Caco-2 (cell line): ENCODE measurements around the gene ACER3. TPM values are rescaled to one million over a fixed set of nuclear protein-coding genes. Genes with fewer than 3 reads are reported as not detected.

ENCODE experiments used
- BruUV-seq: library from RNA; stranded (reverse); fragments of 400-500 nt; replicated peaks from 2 replicates; lab custom pipeline; 2021; lab: Mats Ljungman, UMichigan
- CTCF ChIA-PET: fragments of 300-600 bp; sonication (Branson Sonifier 250); formaldehyde crosslinking; loops from one replicate; lab custom pipeline; 2022; ENCODE audit warnings: antibody characterized with exemption; lab: Charles Lee
- POLR2A ChIA-PET: fragments of 300-600 bp; sonication (Branson Sonifier 250); formaldehyde crosslinking; loops from one replicate; lab custom pipeline; 2022; ENCODE audit warnings: antibody characterized with exemption; lab: Charles Lee
- DNase-seq, 2 experiments: peaks; one replicate each; pipeline versions ENCODE4 v3.0.0 to v3.0.0-alpha.2; 2020 to 2022
- H3K27me3 ChIP-seq: replicated peaks from 2 replicates; pipeline ENCODE4 v1.6.0; 2011; ENCODE audit warnings: low read length; ENCODE audit not compliant: control insufficient read depth, insufficient read depth
- H3K36me3 ChIP-seq: 2 replicates; pipeline ENCODE4 v1.5.1; 2011; ENCODE audit warnings: low read length; ENCODE audit not compliant: control insufficient read depth, insufficient read depth
- H3K4me1 ChIP-seq: fragments of 250-450 bp; sonication (Bioruptor Pico); 2 replicates; pipeline ENCODE4 v1.5.1; 2020; ENCODE audit warnings: mild to moderate bottlenecking
- H3K4me3 ChIP-seq: 2 replicates; pipeline ENCODE4 v1.5.1; 2011; ENCODE audit warnings: low read depth, mild to moderate bottlenecking, control low read depth, low read length
- H3K9me3 ChIP-seq: fragments of 250-450 bp; sonication (Bioruptor Pico); 2 replicates; pipeline ENCODE4 v1.5.1; 2020; ENCODE audit warnings: mild to moderate bottlenecking, moderate library complexity
- H3K27ac Mint-ChIP-seq: one replicate; pipeline ENCODE4 v1.8.0; 2022; ENCODE audit warnings: mixed read lengths; ENCODE audit not compliant: unreplicated experiment
- H3K27me3 Mint-ChIP-seq: one replicate; pipeline ENCODE4 v1.8.0; 2022; ENCODE audit warnings: mixed read lengths; ENCODE audit not compliant: insufficient read depth, unreplicated experiment
- H3K36me3 Mint-ChIP-seq: one replicate; pipeline ENCODE4 v1.8.0; 2022; ENCODE audit warnings: mild to moderate bottlenecking, mixed read lengths; ENCODE audit not compliant: insufficient read depth, unreplicated experiment
- H3K4me1 Mint-ChIP-seq: one replicate; pipeline ENCODE4 v1.8.0; 2022; ENCODE audit warnings: low read depth, mixed read lengths; ENCODE audit not compliant: unreplicated experiment
- H3K4me3 Mint-ChIP-seq: one replicate; pipeline ENCODE4 v1.8.0; 2022; ENCODE audit warnings: mild to moderate bottlenecking, moderate library complexity, mixed read lengths; ENCODE audit not compliant: unreplicated experiment
- H3K9me3 Mint-ChIP-seq: one replicate; pipeline ENCODE4 v1.8.0; 2022; ENCODE audit warnings: mixed read lengths; ENCODE audit not compliant: unreplicated experiment
- CTCF ChIP-seq, 2 experiments: fragments of 200-600 bp in 1 of 2; IDR thresholded peaks; 1 replicate in 1 of 2; 2 replicates in 1 of 2; pipeline versions ENCODE4 v1.5.1 to v1.8.0; 2011 to 2022; ENCODE audit warnings: antibody characterized with exemption in 1 of 2, control low read depth in 1 of 2, inconsistent platforms in 1 of 2, low read depth in 1 of 2, low read length in 1 of 2, mild to moderate bottlenecking in 1 of 2, moderate library complexity in 1 of 2; ENCODE audit not compliant: insufficient read depth in 1 of 2, severe bottlenecking in 1 of 2, unreplicated experiment in 1 of 2
- intact Hi-C: fragments of 100-400 bp; cut with micrococcal nuclease; formaldehyde crosslinking; loops from one replicate; pipeline ENCODE4 v1.10.0; 2022; ENCODE audit not compliant: unreplicated experiment
- total RNA-seq: library from RNA; stranded (reverse); gene quantifications from 2 replicates; pipeline ENCODE4 v1.2.3, GENCODE V29; 2022

The ACER3 gene
- total RNA-seq, 1 experiment from 2014 or later = 37.5 TPM

GRCh38 chr11:76845069-76845468 is 15.6 kb upstream of the ACER3 start:
- ChIA-PET POLR2A (no interaction called here), CTCF (no interaction called here)
- no peaks in the 10 kb centered on the region for H3K36me3 Mint-ChIP-seq
- no peak overlapping the region for H3K27ac Mint-ChIP-seq
- H3K4me3 ChIP-seq = no peak overlapping the region
- no peak overlapping the region for H3K4me3 Mint-ChIP-seq
- peaks cover 9% of the 10 kb centered on the region for H3K9me3 Mint-ChIP-seq
- H3K36me3 ChIP-seq = no peaks in the 10 kb centered on the region
- DNase-seq = no peak
- no peak for TF ChIP-seq CTCF (IDR thresholded peaks at IDR 0.05; ENCODE audit: insufficient read depth in 1 of 2, low read depth in 1 of 2, low read length in 1 of 2, severe bottlenecking in 1 of 2, unreplicated experiment in 1 of 2)
- peaks cover 11% of the 10 kb centered on the region for H3K4me1 ChIP-seq
- H3K27me3 ChIP-seq = no peaks in the 10 kb centered on the region
- BruUV-seq = no TSS peak
- no peaks in the 10 kb centered on the region for H3K9me3 ChIP-seq
- intact Hi-C loops = no loop called here
- H3K4me1 Mint-ChIP-seq = peaks cover 13% of the 10 kb centered on the region
- peaks cover 4% of the 10 kb centered on the region for H3K27me3 Mint-ChIP-seq

GRCh38 chr11:76846441-76846840 is 14.3 kb upstream of the ACER3 start:
- ChIA-PET POLR2A (no interaction called here), CTCF (interaction anchor here (1.1 kb wide), 2 partner anchors 112 to 125 kb away, joined by 3 read pairs; no protein-coding TSS in a partner anchor)
- Histone ChIP-seq H3K4me3 (no peak overlapping the region), H3K36me3 (no peaks in the 10 kb centered on the region), H3K9me3 (no peaks in the 10 kb centered on the region), H3K4me1 (peaks cover 11% of the 10 kb centered on the region), H3K27me3 (no peaks in the 10 kb centered on the region)
- H3K36me3 Mint-ChIP-seq = no peaks in the 10 kb centered on the region
- TF ChIP-seq CTCF (IDR thresholded peaks at IDR 0.05; ENCODE audit: insufficient read depth in 1 of 2, low read depth in 1 of 2, low read length in 1 of 2, severe bottlenecking in 1 of 2, unreplicated experiment in 1 of 2) = no peak
- H3K9me3 Mint-ChIP-seq = peaks cover 9% of the 10 kb centered on the region
- no peak for DNase-seq
- no TSS peak for BruUV-seq
- H3K27me3 Mint-ChIP-seq = peaks cover 4% of the 10 kb centered on the region
- intact Hi-C loops = no loop called here
- peaks cover 11% of the 10 kb centered on the region for H3K4me1 Mint-ChIP-seq
- H3K4me3 Mint-ChIP-seq = no peak overlapping the region
- no peak overlapping the region for H3K27ac Mint-ChIP-seq

GRCh38 chr11:76849376-76849775 is 11.3 kb upstream of the ACER3 start:
- peaks cover 9% of the 10 kb centered on the region for H3K9me3 Mint-ChIP-seq
- TF ChIP-seq CTCF (IDR thresholded peaks at IDR 0.05; ENCODE audit: insufficient read depth in 1 of 2, low read depth in 1 of 2, low read length in 1 of 2, severe bottlenecking in 1 of 2, unreplicated experiment in 1 of 2) = no peak
- POLR2A ChIA-PET = no interaction called here
- no peak for DNase-seq
- intact Hi-C loops = no loop called here
- no peaks in the 10 kb centered on the region for H3K36me3 Mint-ChIP-seq
- H3K9me3 ChIP-seq = no peaks in the 10 kb centered on the region
- H3K4me1 Mint-ChIP-seq = peaks cover 11% of the 10 kb centered on the region
- CTCF ChIA-PET = interaction anchor here (1.2 kb wide), 1 partner anchor 69 kb away, joined by 5 read pairs; no protein-coding TSS in a partner anchor
- no peak overlapping the region for H3K4me3 ChIP-seq
- H3K36me3 ChIP-seq = no peaks in the 10 kb centered on the region
- H3K27me3 ChIP-seq = no peaks in the 10 kb centered on the region
- no peaks in the 10 kb centered on the region for H3K27me3 Mint-ChIP-seq
- H3K4me3 Mint-ChIP-seq = no peak overlapping the region
- H3K27ac Mint-ChIP-seq = no peak overlapping the region
- no TSS peak for BruUV-seq
- peaks cover 11% of the 10 kb centered on the region for H3K4me1 ChIP-seq
